GM10266 (cell line): ENCODE results near the gene AHCYL1.

Source experiments
- DNase-seq: peaks from one replicate; pipeline ENCODE4 v3.0.0; 2012; ENCODE audit errors: extremely low spot score
- CTCF ChIP-seq: IDR thresholded peaks from 2 replicates; pipeline ENCODE4 v1.5.1; 2012; ENCODE audit warnings: mild to moderate bottlenecking, low read depth; ENCODE audit not compliant: control insufficient read depth, insufficient read depth; ENCODE audit errors: missing control alignments

AHCYL1 gene

GRCh38 chr1:109988349-109988914 lies 3.9 kb downstream of the AHCYL1 start:
- TF ChIP-seq CTCF: no peak
- DNase-seq: no peak

GRCh38 chr1:109989506-109990301 lies 5.1 kb downstream of the AHCYL1 start:
- TF ChIP-seq CTCF: no peak
- DNase-seq: no peak

GRCh38 chr1:109990302-109990653 lies 5.7 kb downstream of the AHCYL1 start:
- no peak for TF ChIP-seq CTCF
- DNase-seq: no peak

GRCh38 chr1:109991400-109991925 lies 6.9 kb downstream of the AHCYL1 start:
- DNase-seq: no peak
- no peak for TF ChIP-seq CTCF

DNA sequence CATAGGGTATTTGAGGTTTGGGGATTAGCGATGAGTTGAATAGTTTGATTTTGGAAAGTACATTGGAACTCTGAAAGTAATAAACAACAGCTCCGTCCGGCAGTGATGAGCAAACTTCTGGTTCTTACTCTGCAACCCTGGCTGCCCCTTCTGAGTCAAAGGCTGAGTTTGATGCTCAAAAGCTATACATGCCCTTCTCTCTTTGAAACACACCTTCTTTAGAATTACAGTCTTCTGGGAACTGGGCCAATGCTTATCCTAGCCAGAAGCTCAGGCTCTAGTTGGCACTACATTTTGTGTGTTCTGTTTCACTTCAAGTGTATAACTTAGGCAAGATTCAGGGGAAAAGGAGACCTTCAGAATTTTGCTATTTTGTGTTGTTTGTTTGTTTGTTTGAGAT lies 9.3 kb downstream of the AHCYL1 start:
- no peak for DNase-seq

DNA sequence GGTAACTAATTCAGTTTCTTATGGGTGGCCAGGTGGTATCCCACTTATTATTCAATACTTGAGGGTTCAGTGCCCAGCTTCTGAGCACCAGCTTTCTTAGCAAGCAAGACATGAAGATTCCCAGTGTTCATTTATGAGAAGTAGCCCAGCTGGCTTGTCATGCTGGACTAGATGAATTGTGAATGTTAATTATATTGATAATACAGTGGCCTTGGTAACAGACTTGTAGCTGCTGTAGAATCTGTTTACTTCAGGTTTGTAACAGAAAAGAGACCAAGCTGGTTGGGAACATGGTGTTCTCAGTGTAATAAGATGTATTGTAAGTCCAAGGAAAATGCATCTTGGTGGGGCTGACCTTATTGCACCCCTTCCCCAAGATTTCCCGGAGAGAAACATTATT lies 10.1 kb downstream of the AHCYL1 start:
- TF ChIP-seq CTCF: no peak
- DNase-seq: no peak

More for the DNA sequence above, 9.3 kb downstream of the AHCYL1 start:
- TF ChIP-seq CTCF: no peak

DNA sequence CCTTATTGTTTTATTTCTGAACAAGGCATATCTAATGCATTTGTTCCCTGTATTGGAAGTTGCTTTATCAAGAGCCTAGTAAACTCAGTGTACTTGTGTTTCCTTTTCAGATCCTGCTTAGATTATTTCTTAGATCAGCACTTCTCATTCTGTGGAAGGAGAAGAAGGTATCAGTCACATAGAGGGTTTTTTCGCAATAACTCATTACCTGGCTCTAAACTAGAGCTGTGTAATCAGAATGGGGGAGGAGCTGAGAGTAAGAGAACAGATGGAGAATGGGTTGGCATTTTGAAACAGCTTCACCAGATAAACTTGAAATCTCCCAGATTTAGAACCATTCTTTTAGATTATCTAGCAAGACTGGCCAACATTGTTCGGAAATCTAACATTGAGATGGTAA lies 11.0 kb downstream of the AHCYL1 start:
- no peak for DNase-seq
- TF ChIP-seq CTCF: no peak
